AG09309 (cell line): Measurements from ENCODE around the gene VAV2.

ENCODE experiments used
- DNase-seq: peaks from one replicate; pipeline ENCODE4 v3.0.0-alpha.2; 2010; ENCODE audit warnings: low read depth
- H3K4me3 ChIP-seq: 2 replicates; pipeline ENCODE4 v1.5.1; 2011; ENCODE audit warnings: mild to moderate bottlenecking, low read depth, low read length, moderate library complexity; ENCODE audit not compliant: control insufficient read depth
- TF ChIP-seq, protein P1 (sequence below): IDR thresholded peaks from 2 replicates; pipeline ENCODE4 v1.5.1; 2011; ENCODE audit warnings: mild to moderate bottlenecking, low read depth, low read length, inconsistent platforms; ENCODE audit not compliant: insufficient read depth, control insufficient read depth; ENCODE audit errors: missing control alignments

VAV2 gene

DNA sequence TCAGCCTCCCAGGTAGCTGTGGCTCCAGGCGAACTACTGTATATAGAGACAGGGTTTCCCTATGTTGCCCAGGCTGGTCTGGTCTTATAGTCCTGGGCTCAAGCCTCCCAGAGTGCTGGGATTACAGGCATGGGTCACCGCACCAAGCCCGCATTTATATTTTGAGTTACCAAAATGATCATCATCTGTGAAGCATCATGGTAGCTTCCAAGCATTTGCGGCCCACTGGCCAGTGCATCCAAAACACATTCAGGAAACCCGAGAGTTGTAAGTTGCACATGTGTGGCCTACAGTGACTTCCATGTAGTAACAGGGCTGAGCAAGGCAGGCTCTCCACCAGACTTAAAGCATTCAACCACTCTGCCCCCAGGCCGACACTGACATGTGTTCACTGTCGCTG, 35.4 kb upstream of the VAV2 start:
- no peak for DNase-seq
- TF ChIP-seq, protein P1, sequence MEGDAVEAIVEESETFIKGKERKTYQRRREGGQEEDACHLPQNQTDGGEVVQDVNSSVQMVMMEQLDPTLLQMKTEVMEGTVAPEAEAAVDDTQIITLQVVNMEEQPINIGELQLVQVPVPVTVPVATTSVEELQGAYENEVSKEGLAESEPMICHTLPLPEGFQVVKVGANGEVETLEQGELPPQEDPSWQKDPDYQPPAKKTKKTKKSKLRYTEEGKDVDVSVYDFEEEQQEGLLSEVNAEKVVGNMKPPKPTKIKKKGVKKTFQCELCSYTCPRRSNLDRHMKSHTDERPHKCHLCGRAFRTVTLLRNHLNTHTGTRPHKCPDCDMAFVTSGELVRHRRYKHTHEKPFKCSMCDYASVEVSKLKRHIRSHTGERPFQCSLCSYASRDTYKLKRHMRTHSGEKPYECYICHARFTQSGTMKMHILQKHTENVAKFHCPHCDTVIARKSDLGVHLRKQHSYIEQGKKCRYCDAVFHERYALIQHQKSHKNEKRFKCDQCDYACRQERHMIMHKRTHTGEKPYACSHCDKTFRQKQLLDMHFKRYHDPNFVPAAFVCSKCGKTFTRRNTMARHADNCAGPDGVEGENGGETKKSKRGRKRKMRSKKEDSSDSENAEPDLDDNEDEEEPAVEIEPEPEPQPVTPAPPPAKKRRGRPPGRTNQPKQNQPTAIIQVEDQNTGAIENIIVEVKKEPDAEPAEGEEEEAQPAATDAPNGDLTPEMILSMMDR = no peak

GRCh38 chr9:134026981-134027380, 34.9 kb upstream of the VAV2 start:
- no peak for DNase-seq
- TF ChIP-seq, protein P1 = no peak
- no peak overlapping the region for H3K4me3 ChIP-seq

More for the DNA sequence above, 35.4 kb upstream of the VAV2 start:
- H3K4me3 ChIP-seq = no peak overlapping the region

DNA sequence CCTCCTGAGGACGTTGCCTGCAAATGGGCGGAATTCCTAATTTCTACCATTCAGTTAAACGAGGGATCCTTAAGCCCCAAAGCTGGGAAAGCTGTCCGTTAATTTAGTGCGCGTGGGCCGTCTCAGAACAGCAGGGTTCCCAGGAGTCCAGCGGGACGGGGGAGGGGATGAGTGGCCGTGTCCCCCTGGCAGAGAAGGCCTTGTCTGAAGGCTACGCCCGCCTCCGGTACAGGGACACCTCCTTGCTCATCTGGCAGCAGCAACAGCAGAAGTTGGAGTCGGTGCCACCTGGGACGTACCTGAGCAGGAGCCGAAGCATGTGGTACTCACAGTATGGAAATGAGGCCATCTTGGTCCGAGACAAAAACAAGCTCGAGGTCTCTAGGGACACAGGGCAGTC, 34.5 kb upstream of the VAV2 start:
- no peak for DNase-seq
- TF ChIP-seq, protein P1 = no peak
- peak overlapping the region; percentile 89 for H3K4me3 ChIP-seq

- DNase-seq = no peak
- peak overlapping the region; percentile 89 for H3K4me3 ChIP-seq
- TF ChIP-seq, protein P1 = peak; percentile 31
These were observed 33.8 kb upstream of the VAV2 start for GRCh38 chr9:134025606-134026541.

GRCh38 chr9:134024828-134025605, 32.9 kb upstream of the VAV2 start, which contains the start of gene BRD3OS:
BRD3OS (plus strand) TSS chr9:134025481; CDS start chr9:134026748, 1,267 bp downstream.
- peak within 1 kb of the TSS; percentile 89 for H3K4me3 ChIP-seq
- TF ChIP-seq, protein P1 = no peak

DNA sequence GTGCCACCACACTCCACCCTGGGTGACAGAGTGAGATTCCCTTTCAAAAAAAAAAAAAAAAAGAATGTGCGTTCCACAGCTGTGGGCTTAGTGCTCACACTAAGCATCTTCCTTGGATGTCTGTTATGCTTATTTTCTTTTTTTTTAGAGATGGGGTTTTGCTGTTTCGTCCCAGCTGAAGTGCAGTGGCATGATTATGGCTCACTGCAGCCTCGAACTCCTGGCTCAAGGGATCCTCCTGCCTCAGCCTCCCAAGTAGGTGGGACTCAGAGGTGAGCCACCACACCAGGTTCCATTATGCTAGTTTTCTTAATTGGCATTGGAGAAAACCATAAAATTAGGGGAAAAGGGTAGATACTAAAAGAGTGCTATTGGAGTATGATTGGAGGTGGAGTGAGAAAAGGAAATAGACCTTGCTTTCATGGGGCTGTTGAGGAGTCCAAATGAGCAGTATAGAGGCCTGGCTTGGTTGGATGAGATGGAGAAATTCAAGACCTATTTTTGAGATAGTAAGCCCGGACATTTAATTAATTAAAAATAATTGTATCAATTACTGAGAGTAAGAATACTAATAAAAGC, 32.2 kb upstream of the VAV2 start:
- TF ChIP-seq, protein P1 = no peak
- DNase-seq = no peak
- no peak overlapping the region; the same call in 1 of the 2 replicates for H3K4me3 ChIP-seq

More at GRCh38 chr9:134024828-134025605, 32.9 kb upstream of the VAV2 start, which contains the start of gene BRD3OS:
- peak; percentile 97 for DNase-seq
